ENCODE results near the gene ROPN1L.

- TF ChIP-seq CTCF (IDR thresholded peaks at IDR 0.05; ENCODE audit: insufficient read depth, low read depth, low read length) (no peak), EZH2 (IDR thresholded peaks at IDR 0.05; ENCODE audit: insufficient read depth, low read length) (no peak)
Observed at GRCh38 chr5:10439692-10440091, 2.0 kb upstream of the ROPN1L start.
